AG04449 (cell line): ENCODE results near the gene UVRAG.

ENCODE experiments used
- CTCF ChIA-PET: fragments of 350-600 bp; formaldehyde crosslinking; extraction: SDS; loops from one replicate; lab custom pipeline; 2021; ENCODE audit warnings: antibody characterized with exemption; lab: Yijun Ruan, JAX
- POLR2A ChIA-PET: fragments of 400-600, 350-600 bp; formaldehyde crosslinking; extraction: SDS; loops from one replicate; lab custom pipeline; 2020; ENCODE audit warnings: antibody characterized with exemption, inconsistent platforms; lab: Yijun Ruan, JAX
- DNase-seq: peaks from one replicate; pipeline ENCODE4 v3.0.0-alpha.2; 2010; ENCODE audit warnings: low read depth, low spot score
- H3K4me3 ChIP-seq: 2 replicates; pipeline ENCODE4 v1.5.1; 2011; ENCODE audit warnings: low read depth, mild to moderate bottlenecking, control low read depth, low read length
- TF ChIP-seq, protein P1 (sequence below): IDR thresholded peaks from one replicate; pipeline ENCODE4 v1.5.1; 2011; ENCODE audit warnings: mild to moderate bottlenecking, moderate library complexity, low read length, control low read depth, inconsistent platforms; ENCODE audit not compliant: insufficient read depth; ENCODE audit errors: missing control alignments

UVRAG gene

DNA sequence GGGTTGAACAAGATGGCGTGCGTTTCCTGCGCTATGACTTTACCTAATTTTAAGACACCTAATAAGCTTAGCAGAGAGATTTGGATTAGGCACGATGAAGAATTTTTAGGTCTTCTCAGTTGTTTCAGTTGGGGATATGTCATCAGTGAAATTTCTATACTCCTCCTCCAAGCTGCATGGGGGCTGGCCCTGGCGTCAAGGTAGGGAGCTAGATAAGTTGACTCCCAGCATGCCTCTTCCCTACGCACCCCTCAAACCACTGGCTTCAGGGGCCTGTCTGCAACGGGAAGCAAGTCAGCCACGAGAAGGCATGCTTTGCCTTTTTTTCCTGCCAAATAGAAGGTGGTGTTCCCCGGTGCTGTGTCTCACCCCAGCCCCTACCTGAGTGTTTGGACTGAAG lies 33.2 kb upstream of the UVRAG start:
- TF ChIP-seq, protein P1, sequence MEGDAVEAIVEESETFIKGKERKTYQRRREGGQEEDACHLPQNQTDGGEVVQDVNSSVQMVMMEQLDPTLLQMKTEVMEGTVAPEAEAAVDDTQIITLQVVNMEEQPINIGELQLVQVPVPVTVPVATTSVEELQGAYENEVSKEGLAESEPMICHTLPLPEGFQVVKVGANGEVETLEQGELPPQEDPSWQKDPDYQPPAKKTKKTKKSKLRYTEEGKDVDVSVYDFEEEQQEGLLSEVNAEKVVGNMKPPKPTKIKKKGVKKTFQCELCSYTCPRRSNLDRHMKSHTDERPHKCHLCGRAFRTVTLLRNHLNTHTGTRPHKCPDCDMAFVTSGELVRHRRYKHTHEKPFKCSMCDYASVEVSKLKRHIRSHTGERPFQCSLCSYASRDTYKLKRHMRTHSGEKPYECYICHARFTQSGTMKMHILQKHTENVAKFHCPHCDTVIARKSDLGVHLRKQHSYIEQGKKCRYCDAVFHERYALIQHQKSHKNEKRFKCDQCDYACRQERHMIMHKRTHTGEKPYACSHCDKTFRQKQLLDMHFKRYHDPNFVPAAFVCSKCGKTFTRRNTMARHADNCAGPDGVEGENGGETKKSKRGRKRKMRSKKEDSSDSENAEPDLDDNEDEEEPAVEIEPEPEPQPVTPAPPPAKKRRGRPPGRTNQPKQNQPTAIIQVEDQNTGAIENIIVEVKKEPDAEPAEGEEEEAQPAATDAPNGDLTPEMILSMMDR = no peak
- POLR2A ChIA-PET = no interaction called here
- H3K4me3 ChIP-seq = no peak overlapping the region
- CTCF ChIA-PET = interaction anchor here (2.2 kb wide), 1 partner anchor 21 kb away, joined by 11 read pairs; no protein-coding TSS in a partner anchor
- DNase-seq = no peak

- DNase-seq = no peak
- ChIA-PET CTCF (interaction anchor here (1.0 kb wide), 1 partner anchor 77 kb away, joined by 3 read pairs; no protein-coding TSS in a partner anchor), POLR2A (no interaction called here)
- TF ChIP-seq, protein P1 = no peak
- H3K4me3 ChIP-seq = no peak overlapping the region
These were observed 32.3 kb upstream of the UVRAG start for GRCh38 chr11:75782540-75783263.

DNA sequence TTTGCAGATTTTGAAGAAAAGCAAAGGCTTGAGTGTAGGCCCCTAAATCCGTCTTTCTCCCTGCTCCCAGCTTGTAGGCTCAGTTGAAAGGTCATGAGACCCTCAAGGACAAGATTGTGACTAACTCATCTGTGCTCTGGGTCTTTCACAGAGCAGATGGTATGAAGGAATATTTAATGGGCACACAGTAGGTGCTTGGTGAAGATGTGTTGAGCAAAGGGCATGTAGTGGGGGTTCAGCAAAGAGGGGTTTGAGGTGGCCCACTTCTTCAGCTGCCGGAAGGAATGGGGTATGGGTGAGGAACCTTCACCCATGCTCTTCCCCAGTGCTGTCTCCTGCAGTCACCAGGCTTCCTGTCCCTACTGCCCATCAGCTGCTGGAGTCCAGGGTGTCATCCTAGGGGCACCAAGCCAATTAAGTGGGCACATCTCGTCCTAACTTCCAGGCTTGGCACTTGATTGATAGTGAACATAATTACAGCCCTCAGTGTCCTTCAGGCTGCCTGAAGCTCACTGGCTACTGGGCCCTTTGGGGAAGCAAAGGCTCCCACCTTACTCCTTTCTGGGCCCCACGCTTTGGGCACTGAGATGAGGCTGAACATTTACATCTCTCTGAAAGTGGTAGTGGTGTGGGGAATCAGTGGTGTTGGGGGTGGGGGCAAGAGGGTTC lies 31.5 kb upstream of the UVRAG start:
- POLR2A ChIA-PET = no interaction called here
- TF ChIP-seq, protein P1 = no peak
- no peak for DNase-seq
- CTCF ChIA-PET = interaction anchor here (1.0 to 12.0 kb wide), 2 partner anchors 19 to 77 kb away, joined by 3 to 76 read pairs; no protein-coding TSS in a partner anchor
- no peak overlapping the region for H3K4me3 ChIP-seq

- ChIA-PET CTCF (interaction anchor here (1.0 to 12.0 kb wide), 2 partner anchors 19 to 78 kb away, joined by 3 to 76 read pairs; no protein-coding TSS in a partner anchor), POLR2A (no interaction called here)
- TF ChIP-seq, protein P1 = no peak
- no peak overlapping the region for H3K4me3 ChIP-seq
- no peak for DNase-seq
These were observed 30.9 kb upstream of the UVRAG start for GRCh38 chr11:75784085-75784478.

DNA sequence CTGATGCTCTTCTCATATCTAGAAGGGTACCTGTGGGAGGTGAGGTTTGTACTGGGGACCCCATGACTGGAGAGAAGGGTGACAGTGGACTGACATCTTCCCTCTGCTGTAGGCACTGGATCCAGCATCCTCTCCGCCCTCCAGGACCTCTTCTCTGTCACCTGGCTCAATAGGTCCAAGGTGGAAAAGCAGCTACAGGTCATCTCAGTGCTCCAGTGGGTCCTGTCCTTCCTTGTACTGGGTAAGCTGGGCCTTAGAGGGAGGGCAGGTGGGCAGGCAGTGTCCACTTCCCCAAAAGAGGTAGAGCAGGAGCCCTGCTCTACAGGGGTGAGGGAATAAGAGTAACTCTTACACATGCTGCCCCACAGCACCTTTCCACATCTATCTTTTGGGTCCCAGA lies 30.5 kb upstream of the UVRAG start:
- TF ChIP-seq, protein P1 = no peak
- ChIA-PET CTCF (interaction anchor here (12.0 kb wide), 1 partner anchor 18 kb away, joined by 76 read pairs; no protein-coding TSS in a partner anchor), POLR2A (no interaction called here)
- no peak for DNase-seq
- no peak overlapping the region for H3K4me3 ChIP-seq

DNA sequence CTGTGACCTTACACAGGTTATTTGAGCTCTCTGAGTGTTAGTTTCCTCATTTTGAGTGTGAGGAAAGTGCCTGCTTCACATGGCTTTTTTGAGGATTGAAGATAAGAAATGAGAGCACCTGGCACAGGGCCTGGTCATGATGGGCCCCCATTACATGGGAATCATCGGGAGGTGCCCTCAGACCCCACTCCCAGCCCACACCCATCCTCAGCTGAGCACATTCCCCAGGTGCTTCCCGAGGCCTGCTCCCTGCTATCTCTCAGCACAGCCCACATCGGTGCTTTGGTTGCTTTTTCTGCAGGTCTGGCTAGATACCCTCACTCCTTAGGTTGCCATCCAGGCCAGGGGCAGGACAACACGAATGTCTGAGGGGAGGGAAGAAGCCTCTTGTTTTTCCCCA lies 29.8 kb upstream of the UVRAG start:
- DNase-seq = no peak
- no peak overlapping the region for H3K4me3 ChIP-seq
- CTCF ChIA-PET = interaction anchor here (12.0 kb wide), 1 partner anchor 18 kb away, joined by 76 read pairs; no protein-coding TSS in a partner anchor
- POLR2A ChIA-PET = no interaction called here
- TF ChIP-seq, protein P1 = no peak
